ENCODE data around the gene PTPRE.

DNA sequence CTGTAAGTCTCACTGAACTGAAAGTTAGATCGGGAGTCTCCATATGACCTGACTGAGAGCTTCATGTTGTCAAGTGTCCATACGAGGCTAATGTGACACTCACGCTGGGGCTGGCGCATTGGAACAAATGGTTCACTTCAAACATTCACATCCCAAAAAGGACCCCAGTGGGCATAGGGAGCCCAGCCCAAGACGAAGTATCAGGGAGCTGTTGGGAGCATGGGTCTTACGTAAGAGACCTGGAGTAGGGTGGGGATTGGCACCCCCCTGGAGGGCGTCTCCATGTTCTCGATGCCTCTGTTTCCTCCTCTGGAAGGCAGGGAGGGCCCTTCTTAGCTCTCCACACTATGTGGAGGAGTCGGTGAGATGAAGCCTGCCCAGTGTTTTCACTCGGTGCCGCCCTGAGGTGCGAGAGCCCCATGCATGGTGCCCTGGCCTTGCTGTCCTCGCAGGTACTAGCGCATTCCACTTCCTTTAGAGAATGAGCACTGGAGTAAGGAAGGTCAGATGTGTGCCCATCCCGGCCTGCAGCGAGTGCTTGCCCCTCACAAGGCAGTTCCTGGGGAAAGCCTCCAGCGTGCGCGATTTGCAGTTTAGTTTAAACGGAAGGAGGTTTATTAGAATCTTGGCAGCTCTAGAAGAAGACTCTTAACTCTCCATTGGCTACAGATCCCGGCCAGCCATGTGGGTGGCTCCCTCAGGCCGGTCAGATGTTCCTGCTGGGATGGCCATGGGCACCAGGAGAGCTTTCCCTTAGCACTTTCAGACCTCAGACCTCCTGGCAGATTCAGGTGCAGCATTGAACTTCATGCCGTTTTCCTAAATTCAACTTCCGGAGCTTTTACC is 64.4 kb downstream of the PTPRE start:
- TF ChIP-seq EZH2phosphoT487 (IDR thresholded peaks at IDR 0.05; ENCODE audit: borderline replicate concordance, low read length): no peak
- TF ChIP-seq, protein P1, sequence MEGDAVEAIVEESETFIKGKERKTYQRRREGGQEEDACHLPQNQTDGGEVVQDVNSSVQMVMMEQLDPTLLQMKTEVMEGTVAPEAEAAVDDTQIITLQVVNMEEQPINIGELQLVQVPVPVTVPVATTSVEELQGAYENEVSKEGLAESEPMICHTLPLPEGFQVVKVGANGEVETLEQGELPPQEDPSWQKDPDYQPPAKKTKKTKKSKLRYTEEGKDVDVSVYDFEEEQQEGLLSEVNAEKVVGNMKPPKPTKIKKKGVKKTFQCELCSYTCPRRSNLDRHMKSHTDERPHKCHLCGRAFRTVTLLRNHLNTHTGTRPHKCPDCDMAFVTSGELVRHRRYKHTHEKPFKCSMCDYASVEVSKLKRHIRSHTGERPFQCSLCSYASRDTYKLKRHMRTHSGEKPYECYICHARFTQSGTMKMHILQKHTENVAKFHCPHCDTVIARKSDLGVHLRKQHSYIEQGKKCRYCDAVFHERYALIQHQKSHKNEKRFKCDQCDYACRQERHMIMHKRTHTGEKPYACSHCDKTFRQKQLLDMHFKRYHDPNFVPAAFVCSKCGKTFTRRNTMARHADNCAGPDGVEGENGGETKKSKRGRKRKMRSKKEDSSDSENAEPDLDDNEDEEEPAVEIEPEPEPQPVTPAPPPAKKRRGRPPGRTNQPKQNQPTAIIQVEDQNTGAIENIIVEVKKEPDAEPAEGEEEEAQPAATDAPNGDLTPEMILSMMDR (IDR thresholded peaks at IDR 0.05; ENCODE audit: low read depth, low read length, poor library complexity, severe bottlenecking): no peak
